Testis (tissue), 3 donors: ENCODE results near the gene INTS13. TPM values are rescaled to one million over a fixed set of nuclear protein-coding genes. Genes with fewer than 3 reads are reported as not detected.
"Not testable (repeated sequence)": the region's sequence is repeated elsewhere in the genome, so short reads cannot be mapped to it uniquely, and the experiment has no call there.

Experiments used
- DNase-seq: peaks from one replicate; pipeline ENCODE4 v3.0.0-alpha.2; 2019
- H3K27ac ChIP-seq, 2 donors: fragments of 200-600 bp; sonication (generic); one replicate each; pipeline ENCODE4 v1.5.1; 2019
- H3K27me3 ChIP-seq: fragments of 200-600 bp; sonication (generic); one replicate; pipeline ENCODE4 v1.5.1; 2019
- H3K36me3 ChIP-seq: fragments of 200-600 bp; sonication (generic); one replicate; pipeline ENCODE4 v1.5.1; 2017; ENCODE audit warnings: low read depth; ENCODE audit errors: missing control alignments
- H3K4me1 ChIP-seq: fragments of 200-600 bp; sonication (generic); one replicate; pipeline ENCODE4 v1.5.1; 2019
- H3K4me3 ChIP-seq, 2 donors: fragments of 200-600 bp; sonication (generic); one replicate each; pipeline ENCODE4 v1.5.1; 2017 to 2019
- H3K9me3 ChIP-seq: fragments of 200-600 bp; sonication (generic); one replicate; pipeline ENCODE4 v1.5.1; 2017
- CTCF ChIP-seq, 3 experiments: fragments of 450-650 bp in 2 of 3; fragments of 200-600 bp in 1 of 3; sonication (generic) in 1 of 3; IDR thresholded peaks; one replicate each; pipeline ENCODE4 v1.5.1; 2016 to 2019; ENCODE audit warnings: antibody characterized with exemption in 3 of 3, mild to moderate bottlenecking in 2 of 3, moderate library complexity in 1 of 3
- POLR2A ChIP-seq: fragments of 450-650 bp; IDR thresholded peaks from one replicate; pipeline ENCODE4 v1.6.1; 2017; ENCODE audit warnings: antibody characterized with exemption, mild to moderate bottlenecking, moderate library complexity
- WGBS, 2 donors: methylation state at CpG; one replicate each; pipeline ENCODE4 v1.1.5; 2018; 5-methylcytosine and 5-hydroxymethylcytosine counted together
- intact Hi-C: fragments of 100-400 bp; cut with DNase I; formaldehyde crosslinking; loops from one replicate; pipeline ENCODE4 v1.15.1; 2023; ENCODE audit warnings: low total_unique reads
- polyA plus RNA-seq: library from polyadenylated mRNA; stranded (reverse); fragments of 350-450 nt; fragmentation: Illumina TruSeq; extraction: RNeasy Lipid Tissue Mini Kit (QIAGEN cat#74804); gene quantifications from one replicate; pipeline ENCODE4 v1.2.3, GENCODE V29; 2014; ENCODE audit warnings: low read depth, low replicate concordance; ENCODE audit not compliant: insufficient read depth
- total RNA-seq, 2 donors: library from RNA; depleted of rRNA; stranded (reverse); fragments of >200 nt; gene quantifications; one replicate each; pipeline ENCODE4 v1.2.3, GENCODE V29; 2016

The INTS13 gene
- total and polyA plus RNA-seq, 3 donors from 2014 or later, result 18.2 to 25.2 (median 20.1) TPM

- no peak for TF ChIP-seq POLR2A
- no peak for TF ChIP-seq CTCF (IDR thresholded peaks at IDR 0.05)
- H3K4me1 ChIP-seq, result no peaks in the 10 kb centered on the region
- no peaks in the 10 kb centered on the region for H3K36me3 ChIP-seq
Measured at GRCh38 chr12:26961803-26962202, 24.0 kb upstream of the INTS13 start.

GRCh38 chr12:26961391-26961790 lies 23.6 kb upstream of the INTS13 start:
- H3K4me1 ChIP-seq, intact Hi-C loops, DNase-seq, H3K27ac ChIP-seq, H3K4me3 ChIP-seq, H3K36me3 ChIP-seq, H3K9me3 ChIP-seq, H3K27me3 ChIP-seq: not testable (repeated sequence)
- 87 to 92% methylated on average over 7 of the region's 7 CpGs for WGBS, 2 donors

More at GRCh38 chr12:26961803-26962202, 24.0 kb upstream of the INTS13 start:
- Histone ChIP-seq H3K9me3 (no peaks in the 10 kb centered on the region), H3K4me3 (no peak overlapping the region), H3K27ac (no peak overlapping the region), H3K27me3 (no peaks in the 10 kb centered on the region)
- no peak for DNase-seq
- intact Hi-C loops, result no loop called here
- 73 to 81% methylated on average over 1 of the region's 1 CpG for WGBS, 2 donors

- Histone ChIP-seq H3K27me3 (no peaks in the 10 kb centered on the region), H3K27ac (no peak overlapping the region), H3K4me1 (no peaks in the 10 kb centered on the region), H3K9me3 (no peaks in the 10 kb centered on the region), H3K36me3 (no peaks in the 10 kb centered on the region), H3K4me3 (no peak overlapping the region)
- no peak for TF ChIP-seq POLR2A
- no peak for TF ChIP-seq CTCF (IDR thresholded peaks at IDR 0.05)
- no peak for DNase-seq
- WGBS, 2 donors, result 88 to 89% methylated on average over 4 of the region's 4 CpGs
- intact Hi-C loops, result no loop called here
Measured at GRCh38 chr12:26954027-26954426, 16.2 kb upstream of the INTS13 start.

- WGBS, 2 donors, result 45 to 52% methylated on average over 1 of the region's 1 CpG
- H3K36me3 ChIP-seq, result no peaks in the 10 kb centered on the region
- no peak overlapping the region for H3K4me3 ChIP-seq
- H3K9me3 ChIP-seq, result no peaks in the 10 kb centered on the region
- intact Hi-C loops, result no loop called here
- TF ChIP-seq POLR2A (no peak), CTCF (IDR thresholded peaks at IDR 0.05) (no peak)
- DNase-seq, result no peak
- no peak overlapping the region for H3K27ac ChIP-seq
- H3K27me3 ChIP-seq, result no peaks in the 10 kb centered on the region
- H3K4me1 ChIP-seq, result no peaks in the 10 kb centered on the region
Measured at GRCh38 chr12:26953447-26953846, 15.7 kb upstream of the INTS13 start.

- TF ChIP-seq CTCF (IDR thresholded peaks at IDR 0.05) (no peak), POLR2A (no peak)
- no peak overlapping the region for H3K4me3 ChIP-seq
- H3K36me3 ChIP-seq, result no peaks in the 10 kb centered on the region
- H3K9me3 ChIP-seq, result no peaks in the 10 kb centered on the region
- no peak overlapping the region for H3K27ac ChIP-seq
- H3K4me1 ChIP-seq, result peaks cover 2% of the 10 kb centered on the region
- DNase-seq, result no peak
- intact Hi-C loops, result no loop called here
- WGBS, 2 donors, result 84 to 86% methylated on average over 1 of the region's 1 CpG
- H3K27me3 ChIP-seq, result no peaks in the 10 kb centered on the region
Measured at GRCh38 chr12:26948309-26948708, 10.5 kb upstream of the INTS13 start.
